WERI-Rb-1 (cell line): ENCODE results near the gene RBM33.

ENCODE experiments used
- DNase-seq: peaks from one replicate; pipeline ENCODE4 v3.0.0-alpha.2; 2020
- H3K27ac ChIP-seq: fragments of 250-450 bp; sonication (Bioruptor Pico); 2 replicates; pipeline ENCODE4 v1.5.1; 2020; ENCODE audit warnings: mild to moderate bottlenecking, moderate library complexity
- H3K27me3 ChIP-seq: fragments of 250-450 bp; sonication (Bioruptor Pico); 2 replicates; pipeline ENCODE4 v1.5.1; 2021; ENCODE audit warnings: mild to moderate bottlenecking, low read depth, moderate library complexity; ENCODE audit not compliant: insufficient read depth, severe bottlenecking
- H3K36me3 ChIP-seq: fragments of 250-450 bp; sonication (Bioruptor Pico); 2 replicates; pipeline ENCODE4 v1.5.1; 2020; ENCODE audit warnings: mild to moderate bottlenecking, moderate library complexity
- H3K4me3 ChIP-seq: 2 replicates; pipeline ENCODE4 v1.5.1; 2011; ENCODE audit warnings: low read depth, mild to moderate bottlenecking, control low read depth, low read length
- H3K9me3 ChIP-seq: fragments of 250-450 bp; sonication (Bioruptor Pico); 2 replicates; pipeline ENCODE4 v1.5.1; 2021; ENCODE audit warnings: mild to moderate bottlenecking, moderate library complexity; ENCODE audit not compliant: severe bottlenecking
- CTCF ChIP-seq: IDR thresholded peaks from 2 replicates; pipeline ENCODE4 v1.5.1; 2011; ENCODE audit warnings: low read depth, mild to moderate bottlenecking, control low read depth, inconsistent platforms, low read length

RBM33 gene

DNA sequence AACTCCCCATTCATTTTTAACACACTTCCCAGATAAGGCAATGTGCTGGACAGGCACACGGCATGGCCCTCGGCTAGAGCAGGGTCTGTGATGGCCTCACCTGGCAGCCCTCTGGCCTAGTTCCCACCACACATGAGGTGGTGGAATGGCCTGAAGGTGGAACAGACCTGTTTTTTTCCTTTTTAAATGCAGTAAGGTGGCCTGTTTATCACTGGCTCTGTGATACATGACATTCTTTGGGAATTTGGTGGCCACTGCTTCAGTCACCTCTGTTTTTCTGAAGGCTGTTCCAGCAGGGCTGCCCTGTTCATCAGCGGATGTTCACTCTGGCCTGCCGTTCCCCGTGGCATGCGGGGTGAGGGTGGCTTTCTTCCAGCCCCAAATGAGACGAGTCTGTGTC, 131.2 kb downstream of the RBM33 start:
- no peak for DNase-seq
- H3K36me3 ChIP-seq = peaks cover 64% of the 10 kb centered on the region
- H3K27ac ChIP-seq = no peak overlapping the region
- no peaks in the 10 kb centered on the region for H3K27me3 ChIP-seq
- no peak overlapping the region for H3K4me3 ChIP-seq
- no peak for TF ChIP-seq CTCF
- H3K9me3 ChIP-seq = no peaks in the 10 kb centered on the region

DNA sequence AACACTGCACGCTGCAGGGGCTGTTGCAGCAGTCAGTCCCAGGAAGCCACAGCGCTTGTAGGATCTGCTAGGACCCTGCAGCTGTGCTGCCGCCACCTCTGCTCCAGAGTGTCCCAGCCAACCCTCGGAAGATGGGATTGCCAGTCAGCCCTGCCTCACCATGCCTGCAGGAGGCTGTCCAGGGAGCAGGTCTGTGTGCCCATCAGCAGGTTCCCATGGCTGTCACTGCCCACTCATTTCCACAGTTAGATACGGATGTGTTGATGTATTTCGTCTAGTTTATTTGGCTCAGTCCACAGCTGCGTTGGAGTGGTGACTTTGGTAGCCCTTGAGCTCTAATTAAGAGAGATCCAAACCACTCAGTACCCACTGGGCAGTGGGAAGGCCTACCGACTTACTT, 132.1 kb downstream of the RBM33 start:
- TF ChIP-seq CTCF = no peak
- no peak for DNase-seq
- no peaks in the 10 kb centered on the region for H3K9me3 ChIP-seq
- no peak overlapping the region for H3K27ac ChIP-seq
- no peaks in the 10 kb centered on the region for H3K27me3 ChIP-seq
- no peak overlapping the region for H3K4me3 ChIP-seq
- peaks cover 55% of the 10 kb centered on the region for H3K36me3 ChIP-seq

DNA sequence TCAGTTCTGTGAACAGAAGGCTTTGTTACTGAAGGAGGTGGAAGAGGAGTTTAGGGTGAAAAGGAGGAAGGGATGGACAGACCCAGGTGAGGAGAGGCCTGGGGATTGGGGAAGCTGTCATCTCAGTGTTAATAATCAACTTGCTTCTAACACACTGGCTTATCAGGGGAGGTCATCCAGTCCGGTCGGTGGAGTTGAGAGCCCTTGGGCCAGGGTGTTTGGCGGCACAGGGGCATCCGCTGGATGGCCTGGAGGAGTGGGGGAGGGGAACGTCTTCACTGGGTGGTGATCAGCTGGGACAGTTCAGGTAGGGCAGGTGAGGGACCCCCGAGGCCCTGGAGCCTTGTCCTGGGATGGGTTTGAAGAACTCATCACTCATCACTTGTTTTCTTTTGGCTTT, 133.9 kb downstream of the RBM33 start:
- Histone ChIP-seq H3K9me3 (no peaks in the 10 kb centered on the region), H3K27ac (no peak overlapping the region), H3K4me3 (no peak overlapping the region), H3K27me3 (no peaks in the 10 kb centered on the region), H3K36me3 (peaks cover 51% of the 10 kb centered on the region)
- DNase-seq = no peak
- TF ChIP-seq CTCF = no peak

DNA sequence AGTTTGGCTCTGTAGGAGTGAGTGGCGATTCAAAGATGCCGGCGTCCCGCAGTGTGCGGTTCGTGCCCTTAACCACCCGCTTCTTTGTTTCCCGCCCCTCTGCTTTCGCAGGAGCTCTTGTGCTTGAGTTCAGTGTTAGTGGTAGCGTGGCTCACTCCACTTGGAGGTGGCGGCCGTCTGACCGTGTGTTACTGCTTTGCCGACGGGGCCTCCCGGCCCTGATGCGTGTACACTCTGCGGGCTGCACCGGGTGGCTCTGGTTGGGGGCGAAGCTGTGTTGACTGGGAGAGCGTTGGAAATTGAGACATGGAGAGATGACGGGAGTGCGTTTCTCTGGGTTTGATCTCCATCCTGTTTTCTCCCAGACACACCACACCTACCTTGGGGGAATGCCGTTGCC, 136.4 kb downstream of the RBM33 start:
- H3K27me3 ChIP-seq = no peaks in the 10 kb centered on the region
- H3K9me3 ChIP-seq = no peaks in the 10 kb centered on the region
- no peak for DNase-seq
- no peak overlapping the region for H3K4me3 ChIP-seq
- no peak overlapping the region for H3K27ac ChIP-seq
- TF ChIP-seq CTCF = no peak
- H3K36me3 ChIP-seq = peaks cover 37% of the 10 kb centered on the region

DNA sequence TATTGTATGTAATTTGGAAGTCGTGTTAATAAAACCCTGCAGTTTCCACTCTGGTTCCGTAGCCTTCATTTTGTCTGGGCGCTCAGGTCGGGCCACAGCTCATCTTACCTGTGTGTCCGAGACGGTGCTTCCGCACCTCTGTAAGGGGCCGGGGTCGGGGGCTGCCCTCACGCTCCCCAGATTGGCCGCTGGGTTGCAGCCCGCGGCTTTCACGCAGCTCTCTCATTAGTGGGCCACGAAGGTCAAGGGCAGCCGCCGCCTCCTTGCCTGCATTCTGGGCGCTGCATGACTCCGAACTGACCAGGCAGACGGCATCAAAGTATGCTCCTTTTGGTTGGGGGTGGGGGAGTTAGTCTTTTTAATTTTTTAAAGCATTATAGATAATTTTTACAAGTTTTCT, 137.0 kb downstream of the RBM33 start:
- peaks cover 31% of the 10 kb centered on the region for H3K36me3 ChIP-seq
- no peak for DNase-seq
- TF ChIP-seq CTCF = no peak

GRCh38 chr7:155782466-155782865, 138.0 kb downstream of the RBM33 start:
- Histone ChIP-seq H3K27ac (no peak overlapping the region), H3K4me3 (no peak overlapping the region), H3K9me3 (no peaks in the 10 kb centered on the region), H3K36me3 (peaks cover 22% of the 10 kb centered on the region), H3K27me3 (no peaks in the 10 kb centered on the region)
- TF ChIP-seq CTCF = no peak
- DNase-seq = no peak

More for the DNA sequence above, 137.0 kb downstream of the RBM33 start:
- Histone ChIP-seq H3K27me3 (no peaks in the 10 kb centered on the region), H3K27ac (no peak overlapping the region), H3K4me3 (no peak overlapping the region), H3K9me3 (no peaks in the 10 kb centered on the region)
